Measurements from ENCODE around the gene CTNNA1. TPM values are rescaled to one million over a fixed set of nuclear protein-coding genes. Genes with fewer than 3 reads are reported as not detected.

Gene CTNNA1
- total RNA-seq, 4 donors from 2014 or later = 256 to 405 (median 341) TPM

DNA sequence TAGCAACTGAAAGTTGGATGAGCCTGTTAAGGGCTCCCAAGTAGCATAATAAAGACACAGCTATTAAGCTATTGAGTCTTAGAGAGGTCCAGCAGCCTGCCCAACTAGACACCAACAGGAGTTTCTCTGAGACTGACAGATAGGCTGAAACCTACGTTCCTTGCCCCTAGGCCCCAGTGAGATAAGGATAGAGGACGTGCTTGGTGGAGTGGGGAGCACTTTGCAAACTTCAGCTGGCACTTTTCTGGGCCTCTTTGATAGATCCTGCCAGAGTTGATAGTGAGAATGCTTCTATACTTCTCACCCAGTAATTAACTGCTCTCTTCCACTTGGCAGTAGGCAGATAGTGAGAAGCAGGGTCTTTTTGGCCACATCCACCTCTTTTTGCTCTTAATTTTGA is 20.8 kb upstream of the CTNNA1 start:
- no peaks in the 10 kb centered on the region for H3K4me1 ChIP-seq
- TF ChIP-seq, protein P1, sequence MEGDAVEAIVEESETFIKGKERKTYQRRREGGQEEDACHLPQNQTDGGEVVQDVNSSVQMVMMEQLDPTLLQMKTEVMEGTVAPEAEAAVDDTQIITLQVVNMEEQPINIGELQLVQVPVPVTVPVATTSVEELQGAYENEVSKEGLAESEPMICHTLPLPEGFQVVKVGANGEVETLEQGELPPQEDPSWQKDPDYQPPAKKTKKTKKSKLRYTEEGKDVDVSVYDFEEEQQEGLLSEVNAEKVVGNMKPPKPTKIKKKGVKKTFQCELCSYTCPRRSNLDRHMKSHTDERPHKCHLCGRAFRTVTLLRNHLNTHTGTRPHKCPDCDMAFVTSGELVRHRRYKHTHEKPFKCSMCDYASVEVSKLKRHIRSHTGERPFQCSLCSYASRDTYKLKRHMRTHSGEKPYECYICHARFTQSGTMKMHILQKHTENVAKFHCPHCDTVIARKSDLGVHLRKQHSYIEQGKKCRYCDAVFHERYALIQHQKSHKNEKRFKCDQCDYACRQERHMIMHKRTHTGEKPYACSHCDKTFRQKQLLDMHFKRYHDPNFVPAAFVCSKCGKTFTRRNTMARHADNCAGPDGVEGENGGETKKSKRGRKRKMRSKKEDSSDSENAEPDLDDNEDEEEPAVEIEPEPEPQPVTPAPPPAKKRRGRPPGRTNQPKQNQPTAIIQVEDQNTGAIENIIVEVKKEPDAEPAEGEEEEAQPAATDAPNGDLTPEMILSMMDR (IDR thresholded peaks at IDR 0.05) = no peak
- no peak for TF ChIP-seq POLR2A (IDR thresholded peaks at IDR 0.05)
- H3K27ac ChIP-seq = no peak overlapping the region
- DNase-seq = no peak
- H3K4me3 ChIP-seq (replicated peaks in 1 of 3) = no peak overlapping the region
- no peaks in the 10 kb centered on the region for H3K36me3 ChIP-seq
- H3K27me3 ChIP-seq = no peaks in the 10 kb centered on the region
- no peaks in the 10 kb centered on the region for H3K9me3 ChIP-seq
- WGBS, 2 donors = 89 to 95% methylated on average over 2 of the region's 2 CpGs
- intact Hi-C loops (cut with DNase I) = no loop called here

DNA sequence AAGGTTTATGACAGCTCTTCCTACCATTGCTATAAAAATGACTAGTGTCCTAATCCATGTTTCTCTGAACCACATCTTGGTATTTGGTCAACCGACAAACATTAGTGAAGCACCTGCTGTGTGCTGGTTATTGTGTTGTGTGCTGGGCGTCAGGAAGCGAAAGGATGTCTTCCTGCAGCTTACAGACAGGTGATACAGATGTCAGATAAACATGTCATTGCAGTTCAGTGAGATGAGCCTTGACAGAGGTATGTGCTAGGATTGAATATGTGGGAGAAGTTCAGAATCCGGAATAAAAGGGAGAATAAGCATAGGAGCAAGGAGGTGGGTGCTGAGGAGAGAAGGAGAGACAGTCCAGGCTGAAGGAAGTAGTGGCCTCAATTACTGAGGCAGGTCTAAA is 20.3 kb upstream of the CTNNA1 start:
- intact Hi-C loops (cut with DNase I) = no loop called here
- Histone ChIP-seq H3K27ac (no peak overlapping the region), H3K9me3 (no peaks in the 10 kb centered on the region), H3K4me3 (replicated peaks in 1 of 3) (no peak overlapping the region), H3K27me3 (no peaks in the 10 kb centered on the region), H3K4me1 (no peaks in the 10 kb centered on the region), H3K36me3 (no peaks in the 10 kb centered on the region)
- DNase-seq = no peak
- WGBS, 2 donors = 91 to 93% methylated on average over 4 of the region's 4 CpGs
- TF ChIP-seq, protein P1 (IDR thresholded peaks at IDR 0.05) = no peak
- no peak for TF ChIP-seq POLR2A (IDR thresholded peaks at IDR 0.05)

DNA sequence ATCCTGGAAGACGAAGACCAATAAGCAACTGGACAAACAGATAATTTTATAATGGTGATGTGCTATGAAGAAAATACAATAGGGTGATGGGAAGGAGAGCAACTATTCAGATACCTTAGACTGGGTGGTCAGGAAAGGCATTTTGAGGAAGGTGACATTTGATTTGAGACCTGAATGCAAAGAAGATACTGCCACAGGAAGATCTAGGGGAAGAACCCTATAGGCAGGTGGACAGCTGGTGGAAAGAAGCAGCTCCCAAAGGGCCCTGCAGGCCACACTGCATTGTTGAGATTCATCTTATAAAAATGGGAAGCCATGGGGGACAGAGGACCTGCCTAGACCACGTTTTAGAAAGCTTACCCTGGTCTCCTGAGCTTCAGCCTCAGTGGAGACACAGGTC is 19.7 kb upstream of the CTNNA1 start:
- no peak for DNase-seq
- Histone ChIP-seq H3K4me1 (no peaks in the 10 kb centered on the region), H3K36me3 (no peaks in the 10 kb centered on the region), H3K9me3 (no peaks in the 10 kb centered on the region), H3K27me3 (no peaks in the 10 kb centered on the region), H3K4me3 (replicated peaks in 1 of 3) (no peak overlapping the region), H3K27ac (no peak overlapping the region)
- no peak for TF ChIP-seq POLR2A (IDR thresholded peaks at IDR 0.05)
- TF ChIP-seq, protein P1 (IDR thresholded peaks at IDR 0.05) = no peak
- intact Hi-C loops (cut with DNase I) = no loop called here
- 70 to 75% methylated on average over 2 of the region's 2 CpGs for WGBS, 2 donors

DNA sequence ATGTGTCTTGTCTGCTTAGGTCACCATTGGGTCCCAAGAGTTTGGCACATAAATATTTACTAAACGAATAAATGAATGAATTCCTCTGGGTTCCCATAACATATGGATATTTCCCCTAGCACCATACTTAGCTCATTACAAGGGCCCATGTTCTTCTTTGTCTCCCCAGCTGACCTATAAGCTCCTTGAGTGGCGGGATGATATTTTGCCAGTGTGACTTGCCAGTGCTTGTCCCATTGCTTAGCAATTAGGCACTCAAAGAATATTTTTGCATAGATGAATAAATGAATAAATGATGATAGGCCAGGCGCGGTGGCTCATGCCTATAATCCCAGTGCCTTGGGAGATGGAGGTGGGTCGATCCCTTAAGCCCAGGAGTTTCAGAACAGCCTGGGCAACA is 16.9 kb upstream of the CTNNA1 start:
- no peaks in the 10 kb centered on the region for H3K4me1 ChIP-seq
- no peaks in the 10 kb centered on the region for H3K27me3 ChIP-seq
- H3K36me3 ChIP-seq = no peaks in the 10 kb centered on the region
- H3K4me3 ChIP-seq (replicated peaks in 1 of 3) = no peak overlapping the region
- no peak overlapping the region for H3K27ac ChIP-seq
- no peak for TF ChIP-seq POLR2A (IDR thresholded peaks at IDR 0.05)
- TF ChIP-seq, protein P1 (IDR thresholded peaks at IDR 0.05) = no peak
- 94 to 96% methylated on average over 5 of the region's 5 CpGs for WGBS, 2 donors
- intact Hi-C loops (cut with DNase I) = no loop called here
- no peaks in the 10 kb centered on the region for H3K9me3 ChIP-seq
- DNase-seq = no peak

DNA sequence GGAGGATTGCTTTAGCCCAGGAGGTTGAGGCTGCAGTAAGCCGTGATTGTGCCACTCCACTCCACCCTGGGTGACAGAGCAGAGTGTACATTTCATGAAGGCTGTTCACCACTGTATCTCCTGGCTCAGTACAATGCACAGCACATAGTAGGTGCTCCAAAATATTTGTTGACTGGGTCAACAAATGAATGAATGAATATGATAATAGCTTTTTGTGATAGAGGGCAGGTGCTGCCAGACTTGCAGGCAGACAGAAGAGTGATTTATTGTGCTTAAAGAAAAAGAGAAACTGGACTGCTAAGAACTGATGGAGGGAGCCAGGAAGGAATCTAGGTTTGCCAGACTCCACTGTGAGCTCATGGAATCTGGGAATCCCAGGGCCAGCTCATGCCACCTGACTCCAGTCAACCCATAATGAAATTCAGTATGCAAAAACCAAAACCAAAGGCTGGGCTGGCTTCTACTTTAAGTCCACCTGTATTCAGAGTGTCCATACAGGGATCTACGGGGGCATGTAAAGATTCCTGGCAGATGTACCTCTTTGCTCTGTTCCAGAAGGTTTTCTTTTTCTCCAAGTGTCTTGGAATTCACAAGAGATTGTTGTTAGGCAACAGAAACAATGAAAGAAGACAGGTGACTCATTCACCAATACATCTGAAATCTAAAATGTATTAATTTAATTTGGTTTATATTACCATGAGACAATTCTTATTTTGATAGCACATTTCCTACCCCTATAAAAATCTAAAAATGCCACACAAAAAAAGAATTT is 15.5 kb upstream of the CTNNA1 start:
- H3K27ac ChIP-seq = no peak overlapping the region
- TF ChIP-seq, protein P1 (IDR thresholded peaks at IDR 0.05) = no peak
- TF ChIP-seq POLR2A (IDR thresholded peaks at IDR 0.05) = no peak
- no peaks in the 10 kb centered on the region for H3K9me3 ChIP-seq
- H3K36me3 ChIP-seq = no peaks in the 10 kb centered on the region
- intact Hi-C loops (cut with DNase I) = no loop called here
- no peaks in the 10 kb centered on the region for H3K4me1 ChIP-seq
- H3K4me3 ChIP-seq (replicated peaks in 1 of 3) = no peak overlapping the region
- no peaks in the 10 kb centered on the region for H3K27me3 ChIP-seq
- 92 to 95% methylated on average over 2 of the region's 2 CpGs for WGBS, 2 donors
- no peak for DNase-seq

Measured in thyroid gland (tissue), 4 donors.